Thymus (tissue), 11 donors: ENCODE measurements around the gene ID1. TPM values are rescaled to one million over a fixed set of nuclear protein-coding genes. Genes with fewer than 3 reads are reported as not detected.

Experiments
- DNase-seq, 9 donors: peaks; one replicate each; pipeline ENCODE4 v3.0.0-alpha.2; 2013; ENCODE audit warnings: low spot score in 9 of 9, low read depth in 6 of 9, missing footprints in 1 of 9
- H3K27ac ChIP-seq, 2 donors: one replicate each; pipeline ENCODE4 v1.5.1; 2013; ENCODE audit warnings: control low read depth in 1 of 2, low read depth in 1 of 2, low read length in 1 of 2, mild to moderate bottlenecking in 1 of 2, moderate library complexity in 1 of 2
- H3K27me3 ChIP-seq, 2 donors: one replicate each; pipeline ENCODE4 v1.5.1; 2013; ENCODE audit warnings: low read length in 1 of 2; ENCODE audit not compliant: control insufficient read depth in 2 of 2, insufficient read depth in 1 of 2
- H3K36me3 ChIP-seq, 2 donors: one replicate each; pipeline ENCODE4 v1.5.1; 2013; ENCODE audit warnings: low read length in 1 of 2, mild to moderate bottlenecking in 1 of 2, moderate library complexity in 1 of 2; ENCODE audit not compliant: control insufficient read depth in 2 of 2, insufficient read depth in 2 of 2
- H3K4me1 ChIP-seq, 2 donors: one replicate each; pipeline ENCODE4 v1.5.1; 2013; ENCODE audit warnings: low read length in 2 of 2; ENCODE audit not compliant: control insufficient read depth in 2 of 2, insufficient read depth in 2 of 2
- H3K4me3 ChIP-seq, 2 donors: one replicate each; pipeline ENCODE4 v1.5.1; 2013; ENCODE audit warnings: low read length in 2 of 2, control low read depth in 1 of 2, mild to moderate bottlenecking in 1 of 2
- H3K9me3 ChIP-seq, 2 donors: one replicate each; pipeline ENCODE4 v1.5.1; 2013; ENCODE audit warnings: low read length in 1 of 2, mild to moderate bottlenecking in 1 of 2; ENCODE audit not compliant: control insufficient read depth in 2 of 2, insufficient read depth in 1 of 2
- WGBS: extraction: QIAGEN DNeasy Blood & Tissue Kit; methylation state at CpG from one replicate; pipeline ENCODE4 v1.1.7; 2013; 5-methylcytosine and 5-hydroxymethylcytosine counted together
- polyA plus RNA-seq: library from polyadenylated mRNA; stranded (reverse); fragments of 200-250 nt; gene quantifications from one replicate; pipeline ENCODE4 v1.2.3, GENCODE V29; 2013
- total RNA-seq: library from RNA; stranded (reverse); fragments of 120-200 nt; gene quantifications from one replicate; pipeline ENCODE4 v1.2.4, GENCODE V29; 2013
- donor health status: healthy.

Gene ID1
- total and polyA plus RNA-seq, 2 donors: 39.4 to 138 TPM

DNA sequence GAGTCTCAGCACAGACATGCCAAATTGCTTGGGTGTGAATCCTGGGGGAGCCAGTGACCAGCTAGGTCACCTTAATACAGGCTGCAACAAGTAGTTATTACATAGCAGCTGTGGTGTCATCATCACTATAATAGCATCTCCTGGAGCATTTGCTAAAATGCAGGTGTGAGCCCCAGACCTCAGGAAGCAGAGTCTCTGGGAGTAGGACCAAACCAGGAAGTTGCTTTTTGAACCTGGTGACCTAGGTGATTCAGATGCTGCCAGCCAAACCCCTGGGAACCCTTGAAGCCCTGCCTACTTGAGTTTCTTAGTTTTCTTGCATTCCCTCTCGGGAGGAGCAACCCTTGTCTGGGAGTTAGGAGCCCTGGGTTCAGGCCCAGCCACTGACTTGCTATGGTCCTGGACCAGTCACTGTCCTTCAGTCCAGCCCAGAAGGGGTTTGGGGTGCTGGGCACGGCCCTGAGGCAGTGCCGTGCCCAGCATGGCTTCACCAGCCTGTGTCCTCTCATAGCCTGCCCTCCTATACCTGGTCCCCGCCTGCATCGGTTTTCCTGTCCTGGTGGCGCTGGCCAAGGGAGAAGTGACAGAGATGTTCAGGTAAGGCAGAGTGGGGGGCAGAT is 39.3 kb upstream of the ID1 start:
- Histone ChIP-seq H3K4me3 (no peak overlapping the region), H3K9me3 (no peaks in the 10 kb centered on the region), H3K4me1 (peaks cover 9 to 47% of the 10 kb centered on the region in 2 donors), H3K27me3 (no peaks in the 10 kb centered on the region), H3K36me3 (peaks cover 32 to 66% of the 10 kb centered on the region in 2 donors), H3K27ac (peak overlapping the region in 1 of 2 donors; percentile 72)
- WGBS: 96% methylated on average over 6 of the region's 6 CpGs
- DNase-seq: no peak

- H3K4me1 ChIP-seq: peaks cover 9 to 47% of the 10 kb centered on the region in 2 donors
- H3K27ac ChIP-seq: peak overlapping the region in 1 of 2 donors; percentile 72
- H3K27me3 ChIP-seq: no peaks in the 10 kb centered on the region
- H3K9me3 ChIP-seq: no peaks in the 10 kb centered on the region
- 98% methylated on average over 1 of the region's 1 CpG for WGBS
- H3K4me3 ChIP-seq: no peak overlapping the region
- no peak for DNase-seq
- H3K36me3 ChIP-seq: peaks cover 32 to 63% of the 10 kb centered on the region in 2 donors
These were observed 38.8 kb upstream of the ID1 start for GRCh38 chr20:31566319-31566657.

GRCh38 chr20:31566658-31567379 is 38.3 kb upstream of the ID1 start:
- peak in 4 of 9 donors; percentile 44 to 76 (median 60) for DNase-seq
- no peak overlapping the region for H3K4me3 ChIP-seq
- H3K27ac ChIP-seq: peak overlapping the region in 1 of 2 donors; percentile 72
- H3K36me3 ChIP-seq: peaks cover 27 to 58% of the 10 kb centered on the region in 2 donors
- H3K27me3 ChIP-seq: no peaks in the 10 kb centered on the region
- no peaks in the 10 kb centered on the region for H3K9me3 ChIP-seq
- H3K4me1 ChIP-seq: peaks cover 9 to 47% of the 10 kb centered on the region in 2 donors
- WGBS: 56% methylated on average over 14 of the region's 14 CpGs

DNA sequence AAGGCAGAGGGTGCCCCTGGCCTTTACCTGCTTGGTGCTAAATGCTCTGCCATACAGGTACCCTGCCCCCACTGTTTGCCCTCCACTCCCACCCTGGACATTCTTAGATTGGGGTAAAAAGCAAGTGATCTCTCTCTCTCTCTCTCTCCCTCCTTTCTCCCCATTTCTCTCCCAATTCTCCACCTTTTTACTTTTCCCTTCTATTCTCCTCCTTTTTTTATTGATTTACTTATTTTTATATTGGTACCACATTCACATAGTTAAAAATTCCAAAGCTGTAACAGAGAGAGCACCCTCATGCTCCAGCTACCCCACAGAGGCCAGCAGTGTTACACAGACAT is 37.7 kb upstream of the ID1 start:
- Histone ChIP-seq H3K27me3 (no peaks in the 10 kb centered on the region), H3K4me3 (no peak overlapping the region), H3K9me3 (no peaks in the 10 kb centered on the region), H3K4me1 (peaks cover 11 to 51% of the 10 kb centered on the region in 2 donors), H3K36me3 (peaks cover 22 to 52% of the 10 kb centered on the region in 2 donors), H3K27ac (peak overlapping the region in 1 of 2 donors; percentile 72)
- no peak for DNase-seq

DNA sequence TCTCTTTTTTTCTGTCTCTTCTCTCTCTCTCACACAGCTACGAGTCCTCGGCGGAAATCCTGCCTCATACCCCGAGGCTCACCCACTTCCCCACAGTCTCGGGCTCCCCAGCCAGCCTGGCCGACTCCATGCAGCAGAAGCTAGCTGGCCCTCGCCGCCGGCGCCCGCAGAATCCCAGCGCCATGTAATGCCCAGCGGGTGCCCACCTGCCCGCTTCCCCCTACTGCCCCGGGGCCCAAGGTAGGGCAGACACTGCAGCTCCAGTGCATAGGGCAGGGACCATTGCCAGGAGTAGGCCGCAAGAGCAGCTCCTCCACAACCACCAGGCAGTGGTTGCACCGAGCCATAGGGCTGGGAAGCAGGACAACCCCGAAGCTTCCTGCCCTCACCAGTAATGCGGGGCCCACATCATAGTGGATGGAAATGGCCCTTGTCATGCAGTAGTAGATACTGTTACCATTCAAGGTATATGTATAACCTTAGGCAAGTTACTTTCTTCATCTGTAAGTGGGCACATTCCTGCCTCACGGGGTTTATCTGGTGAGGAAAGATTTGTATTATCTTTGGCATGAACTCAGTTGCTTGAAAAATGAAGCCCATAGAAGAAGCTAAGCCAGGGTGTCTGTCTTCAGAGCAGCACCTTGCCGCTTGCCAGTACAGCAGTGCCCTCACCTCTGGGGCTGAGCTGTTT is 36.9 kb upstream of the ID1 start:
- H3K4me3 ChIP-seq: no peak overlapping the region
- peak overlapping the region in 1 of 2 donors; percentile 1 for H3K27ac ChIP-seq
- H3K4me1 ChIP-seq: peaks cover 16 to 57% of the 10 kb centered on the region in 2 donors
- DNase-seq: no peak
- H3K36me3 ChIP-seq: peaks cover 22 to 45% of the 10 kb centered on the region in 2 donors
- H3K9me3 ChIP-seq: no peaks in the 10 kb centered on the region
- 79% methylated on average over 21 of the region's 21 CpGs for WGBS
- no peaks in the 10 kb centered on the region for H3K27me3 ChIP-seq

DNA sequence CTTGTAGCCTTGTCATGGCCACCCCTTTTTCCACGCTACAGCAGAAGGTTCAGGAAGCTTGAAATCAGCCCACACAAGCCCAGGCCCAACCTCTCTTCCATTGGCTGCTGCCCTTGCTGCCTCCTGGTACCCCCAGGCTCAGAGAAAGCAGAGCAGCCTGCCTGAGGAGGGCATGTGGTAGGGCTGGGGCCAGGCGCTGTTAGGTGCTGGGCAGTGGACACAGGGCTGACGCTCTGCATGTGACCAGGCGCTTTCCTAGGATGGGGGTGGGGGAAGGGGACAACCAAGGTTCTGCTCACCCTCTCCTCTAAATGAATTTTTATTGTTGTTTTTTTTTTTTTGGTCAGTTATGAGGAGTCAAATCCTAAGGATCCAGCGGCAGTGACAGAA is 36.3 kb upstream of the ID1 start:
- Histone ChIP-seq H3K4me3 (no peak overlapping the region), H3K27ac (no peak overlapping the region), H3K9me3 (no peaks in the 10 kb centered on the region), H3K36me3 (peaks cover 22 to 40% of the 10 kb centered on the region in 2 donors), H3K4me1 (peaks cover 16 to 62% of the 10 kb centered on the region in 2 donors), H3K27me3 (no peaks in the 10 kb centered on the region)
- 97% methylated on average over 5 of the region's 5 CpGs for WGBS
- no peak for DNase-seq

DNA sequence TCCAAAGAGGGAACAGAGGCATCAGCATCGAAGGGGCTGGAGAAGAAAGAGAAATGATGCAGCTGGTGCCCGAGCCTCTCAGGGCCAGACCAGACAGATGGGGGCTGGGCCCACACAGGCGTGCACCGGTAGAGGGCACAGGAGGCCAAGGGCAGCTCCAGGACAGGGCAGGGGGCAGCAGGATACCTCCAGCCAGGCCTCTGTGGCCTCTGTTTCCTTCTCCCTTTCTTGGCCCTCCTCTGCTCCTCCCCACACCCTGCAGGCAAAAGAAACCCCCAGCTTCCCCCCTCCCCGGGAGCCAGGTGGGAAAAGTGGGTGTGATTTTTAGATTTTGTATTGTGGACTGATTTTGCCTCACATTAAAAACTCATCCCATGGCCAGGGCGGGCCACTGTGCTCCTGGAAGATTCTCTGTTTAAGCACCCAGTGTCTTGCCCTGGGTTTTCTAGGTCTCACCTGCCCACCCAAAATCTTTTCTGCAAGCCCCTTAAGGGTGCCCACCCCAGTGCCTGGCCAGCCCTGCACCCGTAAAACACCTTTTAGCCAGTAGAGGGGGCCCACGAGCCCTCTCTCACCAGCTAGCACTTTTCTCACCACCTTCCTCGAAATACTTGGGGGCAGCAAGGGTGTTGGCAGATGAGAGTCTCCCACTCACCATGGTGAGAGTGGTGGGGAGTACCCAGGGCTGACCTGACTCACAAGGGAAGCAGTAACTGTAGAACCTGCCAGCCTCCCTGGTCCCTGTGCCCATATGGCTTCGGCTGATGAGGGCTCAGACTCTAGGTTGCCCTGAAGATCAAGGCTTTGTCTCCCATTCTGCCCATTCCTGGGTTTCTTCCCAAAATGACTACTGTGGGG is 35.7 kb upstream of the ID1 start:
- peaks cover 17 to 35% of the 10 kb centered on the region in 2 donors for H3K36me3 ChIP-seq
- no peak overlapping the region for H3K27ac ChIP-seq
- peak in 5 of 9 donors; percentile 57 to 79 (median 59) for DNase-seq
- H3K4me3 ChIP-seq: no peak overlapping the region
- peaks cover 16 to 64% of the 10 kb centered on the region in 2 donors for H3K4me1 ChIP-seq
- no peaks in the 10 kb centered on the region for H3K27me3 ChIP-seq
- H3K9me3 ChIP-seq: no peaks in the 10 kb centered on the region
- WGBS: 65% methylated on average over 10 of the region's 10 CpGs

- no peaks in the 10 kb centered on the region for H3K27me3 ChIP-seq
- H3K4me1 ChIP-seq: peaks cover 16 to 64% of the 10 kb centered on the region in 2 donors
- 96% methylated on average over 8 of the region's 8 CpGs for WGBS
- no peaks in the 10 kb centered on the region for H3K9me3 ChIP-seq
- DNase-seq: no peak
- H3K36me3 ChIP-seq: peaks cover 17 to 33% of the 10 kb centered on the region in 2 donors
- no peak overlapping the region for H3K27ac ChIP-seq
- no peak overlapping the region for H3K4me3 ChIP-seq
These were observed 35.0 kb upstream of the ID1 start for GRCh38 chr20:31570021-31570463.
